Adrenal gland (tissue), 19 donors: ENCODE measurements around the gene NFS1. TPM values are rescaled to one million over a fixed set of nuclear protein-coding genes. Genes with fewer than 3 reads are reported as not detected.
"Not testable (repeated sequence)": the region's sequence is repeated elsewhere in the genome, so short reads cannot be mapped to it uniquely, and the experiment has no call there.

Experiments used
- DNase-seq, 7 donors: peaks; one replicate each; pipeline ENCODE4 v3.0.0-alpha.2; 2019 to 2020
- H3K27ac ChIP-seq, 5 donors: fragments of 200-600 bp; sonication (generic) in 4 of 5; 1 replicate in 3 of 5; 2 replicates in 2 of 5; pipeline versions ENCODE4 v1.5.1 to v1.8.0; 2016 to 2020; ENCODE audit warnings: mild to moderate bottlenecking in 1 of 5
- H3K27me3 ChIP-seq: fragments of 200-600 bp; 2 replicates; pipeline ENCODE4 v1.8.0; 2021
- H3K36me3 ChIP-seq, 2 donors: fragments of 200-600 bp; replicated peaks in 1 of 2; 1 replicate in 1 of 2; 2 replicates in 1 of 2; pipeline versions ENCODE4 v1.5.1 to v1.8.0; 2018 to 2022
- H3K4me1 ChIP-seq, 2 donors: fragments of 200-600 bp; replicated peaks in 1 of 2; 1 replicate in 1 of 2; 2 replicates in 1 of 2; pipeline versions ENCODE4 v1.5.1 to v1.8.0; 2018 to 2021
- H3K4me3 ChIP-seq, 4 donors: fragments of 200-600 bp; sonication (generic) in 3 of 4; one replicate each; pipeline ENCODE4 v1.5.1; 2016 to 2018
- H3K9me3 ChIP-seq, 3 donors: fragments of 200-600 bp; sonication (generic) in 1 of 3; replicated peaks in 1 of 3; 1 replicate in 2 of 3; 2 replicates in 1 of 3; pipeline versions ENCODE4 v1.5.1 to v1.8.0; 2016 to 2021
- POLR2A ChIP-seq, 2 donors: fragments of 450-650 bp; IDR thresholded peaks; one replicate each; pipeline ENCODE4 v1.6.1; 2017; ENCODE audit warnings: antibody characterized with exemption in 2 of 2, mild to moderate bottlenecking in 2 of 2, moderate library complexity in 1 of 2
- WGBS, 4 donors: extraction: QIAGEN DNeasy Blood & Tissue Kit in 2 of 4; methylation state at CpG; one replicate each; pipeline versions ENCODE4 v1.1.5 to v1.1.7; 2013 to 2017; 5-methylcytosine and 5-hydroxymethylcytosine counted together
- intact Hi-C, 2 donors: fragments of 100-400 bp; cut with DNase I; formaldehyde crosslinking; loops; one replicate each; pipeline versions ENCODE4 v1.14.1 to v1.15.0; 2022 to 2023
- long read RNA-seq, 10 donors: library from polyadenylated mRNA in 3 of 10; unstranded in 2 of 10; stranded (forward) in 1 of 10; transcript quantifications; one replicate each; pipeline ENCODE4 v2.0.0 and lab custom pipeline, GENCODE V29; 2021 to 2026
- polyA plus RNA-seq, 3 donors: library from polyadenylated mRNA; stranded (reverse); fragments of 200-250 nt in 2 of 3; fragments of 350-450 nt in 1 of 3; fragmentation: Illumina TruSeq in 1 of 3; extraction: RNeasy Lipid Tissue Mini Kit (QIAGEN cat#74804) in 1 of 3; gene quantifications; one replicate each; pipeline ENCODE4 v1.2.3, GENCODE V29; 2013 to 2014
- total RNA-seq, 9 donors: library from RNA; depleted of rRNA in 4 of 9; stranded (reverse); fragments of >200 nt in 4 of 9; fragments of 120-200 nt in 1 of 9; fragmentation: NEBNext Ultra II Directional in 1 of 9; extraction: Animal tissue kit (Norgen Biotek cat#: 25700) in 1 of 9; gene quantifications; one replicate each; pipeline versions ENCODE4 v1.1.0 to v1.2.4, GENCODE V29; 2013 to 2023
- TF ChIP-seq, protein P1 (sequence below), 6 experiments: fragments of 450-650 bp in 4 of 6; fragments of 200-600 bp in 2 of 6; sonication (generic) in 1 of 6; IDR thresholded peaks; 1 replicate in 5 of 6; 2 replicates in 1 of 6; pipeline versions ENCODE4 v1.5.1 to v1.8.0; 2016 to 2021; ENCODE audit warnings: antibody characterized with exemption in 6 of 6, mild to moderate bottlenecking in 2 of 6, moderate library complexity in 1 of 6
- donor health status: healthy with polysubstance abuse.
- donor health status: Bipolar disorder and iron deficiency.
- donor health status: DM: yes; HTN: yes; CAD: no.
- donor health status: DM: no; HTN: no; CAD: no.
- donor health status: DM: no; HTN: no; CAD: no.
- donor health status: DM: yes; HTN: yes; CAD: no.

Gene NFS1
- total RNA-seq (100 to 1,000 TPM in 6 of 9 donors, 10 to 100 TPM in 3; 40.1 to 129 (median 114) TPM), polyA plus RNA-seq (10 to 100 TPM; 60.3 to 97.1 (median 73.1) TPM)
- long read RNA-seq, donor 1, transcript NFS1-203 (13 exons, 3,012 nt): major isoform, 34 of 105 reads
- long read RNA-seq, donor 1, transcript NFS1-204 (13 exons, 1,956 nt): minor isoform, 5 of 105 reads
- long read RNA-seq, donor 1, partial matches to known transcripts: 61 of 105 reads
- long read RNA-seq, donor 1, other reads (novel, unspliced or antisense): 0 of 105 reads
- long read RNA-seq, donor 2, transcript NFS1-203 (13 exons, 3,012 nt): major isoform, 23 of 31 reads
- long read RNA-seq, donor 2, partial matches to known transcripts: 7 of 31 reads
- long read RNA-seq, donor 2, other reads (novel, unspliced or antisense): 0 of 31 reads
- long read RNA-seq, donor 3, transcript NFS1-203 (13 exons, 3,012 nt): major isoform, 18 of 19 reads
- long read RNA-seq, donor 3, partial matches to known transcripts: 0 of 19 reads
- long read RNA-seq, donor 3, other reads (novel, unspliced or antisense): 0 of 19 reads
- long read RNA-seq, donor 4, transcript NFS1-203 (13 exons, 3,012 nt): major isoform, 30 of 38 reads
- long read RNA-seq, donor 4, partial matches to known transcripts: 5 of 38 reads
- long read RNA-seq, donor 4, other reads (novel, unspliced or antisense): 2 of 38 reads
- long read RNA-seq, donor 5, transcript NFS1-203 (13 exons, 3,012 nt): major isoform, 188 of 236 reads
- long read RNA-seq, donor 5, partial matches to known transcripts: 17 of 236 reads
- long read RNA-seq, donor 5, other reads (novel, unspliced or antisense): 23 of 236 reads
- long read RNA-seq, donor 6, transcript NFS1-203 (13 exons, 3,012 nt): major isoform, 17 of 26 reads
- long read RNA-seq, donor 6, partial matches to known transcripts: 3 of 26 reads
- long read RNA-seq, donor 6, other reads (novel, unspliced or antisense): 4 of 26 reads
- long read RNA-seq, donor 7, transcript NFS1-203 (13 exons, 3,012 nt): major isoform, 11 of 13 reads
- long read RNA-seq, donor 7, partial matches to known transcripts: 0 of 13 reads
- long read RNA-seq, donor 7, other reads (novel, unspliced or antisense): 0 of 13 reads
- long read RNA-seq, donor 8, transcript NFS1-203 (13 exons, 3,012 nt): major isoform, 35 of 39 reads
- long read RNA-seq, donor 8, partial matches to known transcripts: 0 of 39 reads
- long read RNA-seq, donor 8, other reads (novel, unspliced or antisense): 0 of 39 reads
- long read RNA-seq, donor 9, transcript NFS1-203 (13 exons, 3,012 nt): major isoform, 25 of 33 reads
- long read RNA-seq, donor 9, partial matches to known transcripts: 5 of 33 reads
- long read RNA-seq, donor 9, other reads (novel, unspliced or antisense): 0 of 33 reads
- long read RNA-seq, donor 10, transcript NFS1-203 (13 exons, 3,012 nt): major isoform, 9 of 11 reads
- long read RNA-seq, donor 10, partial matches to known transcripts: 0 of 11 reads
- long read RNA-seq, donor 10, other reads (novel, unspliced or antisense): 0 of 11 reads

DNA sequence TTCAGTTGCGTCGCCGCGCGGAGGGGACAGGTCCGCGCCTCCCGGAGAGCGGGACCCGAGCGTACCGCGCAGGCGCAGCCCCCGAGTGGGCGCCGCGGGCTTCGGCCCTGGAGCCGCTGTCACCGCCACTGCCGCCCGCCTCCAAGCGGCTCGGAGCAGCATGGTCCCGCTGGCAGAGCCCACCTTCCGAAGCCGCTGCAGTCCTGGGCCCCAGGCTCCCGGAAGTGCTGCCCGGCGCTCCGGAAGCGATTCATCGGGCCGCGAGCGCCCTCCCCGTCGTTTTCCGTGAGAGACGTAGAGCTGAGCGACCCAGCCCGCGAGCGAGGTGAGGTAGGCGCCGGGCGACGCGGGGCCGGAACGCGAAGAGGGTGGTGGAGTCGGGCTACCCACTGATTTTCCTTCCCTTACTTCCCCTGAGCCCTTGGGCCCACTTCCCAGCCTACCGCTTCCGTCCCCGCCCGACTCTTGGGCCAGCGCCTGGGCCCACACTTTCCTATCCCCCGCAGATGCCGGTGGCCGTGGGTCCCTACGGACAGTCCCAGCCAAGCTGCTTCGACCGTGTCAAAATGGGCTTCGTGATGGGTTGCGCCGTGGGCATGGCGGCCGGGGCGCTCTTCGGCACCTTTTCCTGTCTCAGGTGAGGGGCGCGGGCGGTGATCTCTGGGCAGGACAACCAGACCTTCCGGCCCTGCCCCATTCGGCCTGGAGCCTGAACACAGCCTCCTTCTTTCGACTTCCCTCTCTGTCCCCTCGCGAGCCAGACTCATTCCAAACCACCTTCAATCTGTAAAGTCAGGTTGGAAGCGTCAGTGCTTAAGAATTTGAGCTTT is at the start of gene NFS1, which contains the start of gene ROMO1:
Gene NFS1, minus strand, starts transcription at position 226 of the 830 bp plus-strand sequence. Its CDS starts 64 bp downstream, at position 162.
Gene ROMO1, plus strand, starts transcription at position 279 of the 830 bp plus-strand sequence. Its CDS starts 228 bp downstream, at position 507.
- Histone ChIP-seq H3K27me3 (no peaks in the 10 kb centered on the region), H3K9me3 (no peaks in the 10 kb centered on the region), H3K36me3 (peaks cover 0 to 46% of the 10 kb centered on the region in 2 donors), H3K27ac (peak within 1 kb of the TSS; percentile 63 to 93 (median 92)), H3K4me1 (peaks cover 10 to 47% of the 10 kb centered on the region in 2 donors), H3K4me3 (peak within 1 kb of the TSS; percentile 83 to 90 (median 86))
- peak; percentile 57 to 62 for TF ChIP-seq POLR2A (IDR thresholded peaks at IDR 0.05)
- TF ChIP-seq, protein P1, sequence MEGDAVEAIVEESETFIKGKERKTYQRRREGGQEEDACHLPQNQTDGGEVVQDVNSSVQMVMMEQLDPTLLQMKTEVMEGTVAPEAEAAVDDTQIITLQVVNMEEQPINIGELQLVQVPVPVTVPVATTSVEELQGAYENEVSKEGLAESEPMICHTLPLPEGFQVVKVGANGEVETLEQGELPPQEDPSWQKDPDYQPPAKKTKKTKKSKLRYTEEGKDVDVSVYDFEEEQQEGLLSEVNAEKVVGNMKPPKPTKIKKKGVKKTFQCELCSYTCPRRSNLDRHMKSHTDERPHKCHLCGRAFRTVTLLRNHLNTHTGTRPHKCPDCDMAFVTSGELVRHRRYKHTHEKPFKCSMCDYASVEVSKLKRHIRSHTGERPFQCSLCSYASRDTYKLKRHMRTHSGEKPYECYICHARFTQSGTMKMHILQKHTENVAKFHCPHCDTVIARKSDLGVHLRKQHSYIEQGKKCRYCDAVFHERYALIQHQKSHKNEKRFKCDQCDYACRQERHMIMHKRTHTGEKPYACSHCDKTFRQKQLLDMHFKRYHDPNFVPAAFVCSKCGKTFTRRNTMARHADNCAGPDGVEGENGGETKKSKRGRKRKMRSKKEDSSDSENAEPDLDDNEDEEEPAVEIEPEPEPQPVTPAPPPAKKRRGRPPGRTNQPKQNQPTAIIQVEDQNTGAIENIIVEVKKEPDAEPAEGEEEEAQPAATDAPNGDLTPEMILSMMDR (IDR thresholded peaks at IDR 0.05): peak in 3 of 6 experiments; percentile 18 to 36 (median 29)
- DNase-seq: peak; percentile 81 to 90 (median 85)
- intact Hi-C loops: loop anchor here in 1 of 2 donors (10.0 kb wide), 1 partner anchor 235 kb away; no protein-coding TSS in a partner anchor
- WGBS, 4 donors: 0 to 1% (median 0%) methylated on average over 6 to 81 of the region's 81 CpGs

DNA sequence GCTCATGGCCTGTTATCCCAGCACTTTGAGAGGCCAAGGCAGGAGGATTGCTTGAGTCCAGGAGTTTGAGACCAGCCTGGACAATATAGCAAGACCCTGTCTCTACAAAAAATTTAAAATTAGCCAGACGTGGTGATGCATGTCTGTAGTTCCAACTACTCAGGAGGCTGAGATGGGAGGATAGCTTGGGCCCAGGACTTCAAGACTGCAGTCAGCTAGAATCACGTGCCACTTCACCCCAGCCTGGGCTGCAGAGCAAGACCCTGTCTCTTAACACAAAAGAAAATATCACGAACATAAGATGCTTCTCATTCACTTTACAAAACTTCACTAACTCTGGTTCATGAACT is 45.3 kb upstream of the NFS1 start:
- intact Hi-C loops, DNase-seq, H3K27me3 ChIP-seq, H3K9me3 ChIP-seq: not testable (repeated sequence)
- H3K4me3 ChIP-seq: peak overlapping the region in 1 of 4 donors; percentile 73
- WGBS, 4 donors: 89 to 95% (median 91%) methylated on average over 3 of the region's 3 CpGs
- H3K27ac ChIP-seq: peak overlapping the region in 4 of 5 donors; percentile 93 to 100 (median 96)
- peaks cover 21 to 25% of the 10 kb centered on the region in 2 donors for H3K4me1 ChIP-seq
- H3K36me3 ChIP-seq: peaks cover 0 to 11% of the 10 kb centered on the region in 2 donors

DNA sequence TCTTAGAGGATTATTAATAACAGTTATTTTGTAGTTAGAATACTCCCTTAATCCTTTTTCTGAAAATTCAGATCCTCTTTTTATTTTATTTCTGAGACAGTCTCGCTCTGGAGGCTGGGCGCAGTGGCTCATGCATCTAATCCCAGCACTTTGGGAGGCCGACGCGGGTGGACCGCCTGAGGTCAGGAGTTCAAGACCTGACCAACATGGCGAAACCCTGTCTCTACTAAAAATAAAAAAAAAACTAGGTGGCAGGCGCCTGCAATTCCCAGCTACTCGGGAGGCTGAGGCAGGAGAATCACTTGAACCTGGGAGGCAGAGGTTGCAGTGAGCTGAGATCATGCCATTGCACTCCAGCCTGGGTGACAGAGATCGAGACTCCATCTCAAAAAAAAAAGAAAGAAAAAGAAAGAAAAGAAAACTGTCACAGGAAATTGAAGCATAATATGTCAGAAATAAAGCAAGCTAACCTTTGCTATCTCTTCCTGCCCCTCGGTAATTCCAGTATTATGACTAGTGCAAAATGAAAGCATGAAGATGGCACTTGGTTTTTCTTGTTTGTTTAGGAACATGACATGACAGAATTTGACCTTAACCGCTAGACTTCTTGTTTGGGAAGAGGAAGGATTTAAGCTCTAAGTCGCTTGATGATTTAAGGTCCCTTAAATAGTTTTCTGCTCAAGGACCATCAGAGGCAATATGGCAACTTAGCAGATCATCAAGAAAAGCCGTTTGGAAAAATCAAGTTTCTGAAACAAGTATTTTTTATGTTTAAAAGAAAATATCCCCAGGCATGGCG is 44.7 kb upstream of the NFS1 start:
- H3K36me3 ChIP-seq: peaks cover 0 to 17% of the 10 kb centered on the region in 2 donors
- DNase-seq: peak in 3 of 7 donors; percentile 21 to 33 (median 33)
- no peak for TF ChIP-seq POLR2A (IDR thresholded peaks at IDR 0.05)
- TF ChIP-seq, protein P1 (IDR thresholded peaks at IDR 0.05): no peak
- H3K27ac ChIP-seq: peak overlapping the region; percentile 93 to 100 (median 96)
- H3K27me3 ChIP-seq: no peaks in the 10 kb centered on the region
- peaks cover 21 to 30% of the 10 kb centered on the region in 2 donors for H3K4me1 ChIP-seq
- peak overlapping the region in 1 of 4 donors; percentile 73 for H3K4me3 ChIP-seq
- WGBS, 4 donors: 35 to 45% (median 41%) methylated on average over 15 of the region's 15 CpGs
- intact Hi-C loops: no loop called here
- no peaks in the 10 kb centered on the region for H3K9me3 ChIP-seq
